GM12891 (cell line): ENCODE measurements around the gene PCNT.

ENCODE experiments used
- DNase-seq: peaks from one replicate; pipeline ENCODE4 v3.0.0; 2011; ENCODE audit warnings: low spot score; ENCODE audit not compliant: insufficient read length
- FAIRE-seq: peaks from 2 replicates; lab custom pipeline; 2011; peaks lifted over from hg19 to GRCh38; lab: Jason Lieb, UNC
- PAX5 ChIP-seq: IDR thresholded peaks from 2 replicates; pipeline ENCODE4 v1.6.1; 2011; ENCODE audit warnings: low read length, moderate library complexity, mild to moderate bottlenecking; ENCODE audit not compliant: insufficient read depth, severe bottlenecking
- POLR2A ChIP-seq: IDR thresholded peaks from 2 replicates; pipeline ENCODE4 v1.6.1; 2011; ENCODE audit warnings: low read depth, low read length, control low read depth
- POLR2AphosphoS5 ChIP-seq: IDR thresholded peaks from 2 replicates; pipeline ENCODE4 v1.6.1; 2011; ENCODE audit warnings: low read depth, low read length, control low read depth
- POU2F2 ChIP-seq: IDR thresholded peaks from 2 replicates; pipeline ENCODE4 v1.6.1; 2011; ENCODE audit warnings: low read depth, mild to moderate bottlenecking, control low read depth, low read length, moderate library complexity
- SPI1 ChIP-seq: IDR thresholded peaks from 2 replicates; pipeline ENCODE4 v1.6.1; 2011; ENCODE audit warnings: low read depth, low read length, control low read depth
- TAF1 ChIP-seq: IDR thresholded peaks from 2 replicates; pipeline ENCODE4 v1.6.1; 2011; ENCODE audit warnings: low read depth, low read length, control low read depth

The PCNT gene

DNA sequence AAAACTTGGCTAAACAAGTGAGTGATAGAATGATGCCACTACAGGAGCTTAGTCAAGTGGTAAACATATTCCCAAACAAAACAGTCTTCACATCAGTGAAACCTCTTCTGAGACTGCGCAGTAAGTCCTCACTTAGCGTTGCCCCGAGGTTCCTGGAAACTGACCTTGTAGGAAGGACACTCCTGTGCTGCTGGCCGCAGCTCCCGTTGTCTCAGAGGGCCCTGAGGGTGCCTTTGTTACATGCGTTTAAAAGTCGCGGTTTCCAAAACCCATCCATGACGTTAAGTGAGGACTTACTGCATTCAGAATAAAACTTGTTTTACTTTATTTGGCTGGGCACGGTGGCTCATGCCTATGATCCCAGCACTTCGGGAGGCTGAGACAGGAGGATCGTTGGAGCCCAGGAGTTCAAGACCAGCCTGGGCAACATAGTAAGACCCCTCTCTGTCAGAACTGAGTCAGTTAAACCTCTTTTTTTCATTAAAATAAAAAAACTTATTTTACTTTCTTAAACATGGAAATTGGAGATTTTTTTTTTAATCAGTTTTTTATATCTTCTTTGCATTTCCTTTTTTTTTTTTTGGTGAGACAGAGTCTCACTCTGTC is 98.8 kb downstream of the PCNT start:
- FAIRE-seq (no peak), DNase-seq (no peak)

DNA sequence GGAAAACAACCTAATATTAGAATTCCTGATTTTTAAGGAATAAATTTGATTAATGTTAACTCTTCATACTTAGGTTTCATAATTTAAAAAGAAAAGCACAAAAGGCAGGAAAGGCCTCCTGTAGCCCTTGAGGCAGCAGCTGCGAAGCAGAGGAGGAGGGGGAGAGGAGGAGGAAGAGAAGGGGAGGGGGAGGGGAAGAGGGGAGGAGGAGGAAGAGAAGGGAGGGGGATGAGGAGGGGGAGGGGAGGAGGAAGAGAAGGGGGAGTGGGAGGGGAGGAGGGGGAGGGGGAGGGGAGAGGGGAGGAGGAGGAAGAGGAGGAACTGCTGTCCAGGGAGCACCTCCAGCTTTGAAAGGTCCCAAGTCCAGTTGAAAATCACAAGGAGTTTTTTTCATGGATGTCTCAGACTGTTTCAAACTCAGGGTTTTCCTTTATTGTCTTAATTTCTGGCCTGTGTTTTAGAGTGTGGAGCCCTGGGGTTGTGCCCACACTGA is 99.6 kb downstream of the PCNT start:
- DNase-seq (no peak), FAIRE-seq (no peak)
- TF ChIP-seq PAX5 (no peak), POLR2A (no peak), POLR2AphosphoS5 (no peak), POU2F2 (no peak), SPI1 (no peak), TAF1 (no peak)

More for the DNA sequence above, 98.8 kb downstream of the PCNT start:
- TF ChIP-seq POU2F2 (no peak), POLR2A (no peak), SPI1 (no peak), TAF1 (no peak), PAX5 (no peak), POLR2AphosphoS5 (no peak)

DNA sequence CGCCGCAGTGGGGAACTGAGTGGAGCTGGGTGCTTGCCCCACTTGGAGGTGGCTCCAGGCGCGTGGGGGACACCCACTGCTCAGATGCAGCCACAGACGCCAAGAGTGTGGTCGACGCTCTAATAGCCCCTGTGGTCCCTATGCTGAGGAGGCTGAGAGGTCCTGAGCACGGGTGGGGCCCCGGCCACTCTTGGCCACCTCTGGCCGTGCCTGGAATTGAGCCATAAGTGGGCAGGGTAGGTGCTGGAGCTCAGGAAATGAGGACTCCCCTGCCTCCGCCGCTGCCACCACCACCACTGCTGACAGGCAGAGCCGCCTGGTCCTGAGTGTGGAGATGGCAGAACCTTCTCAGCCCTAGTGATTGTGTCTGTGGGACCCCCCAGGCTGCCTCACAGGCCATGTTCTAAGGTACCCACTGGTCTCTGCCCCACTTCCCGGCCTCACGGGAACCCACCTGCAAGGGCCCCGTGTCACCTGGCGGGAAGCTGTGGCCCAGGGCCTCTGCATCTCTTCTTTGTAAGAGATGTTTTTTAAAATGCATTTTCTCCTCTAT is 100.2 kb downstream of the PCNT start:
- no peak for DNase-seq
- TF ChIP-seq POLR2AphosphoS5 (no peak), PAX5 (no peak), TAF1 (no peak), SPI1 (no peak), POU2F2 (no peak), POLR2A (no peak)

DNA sequence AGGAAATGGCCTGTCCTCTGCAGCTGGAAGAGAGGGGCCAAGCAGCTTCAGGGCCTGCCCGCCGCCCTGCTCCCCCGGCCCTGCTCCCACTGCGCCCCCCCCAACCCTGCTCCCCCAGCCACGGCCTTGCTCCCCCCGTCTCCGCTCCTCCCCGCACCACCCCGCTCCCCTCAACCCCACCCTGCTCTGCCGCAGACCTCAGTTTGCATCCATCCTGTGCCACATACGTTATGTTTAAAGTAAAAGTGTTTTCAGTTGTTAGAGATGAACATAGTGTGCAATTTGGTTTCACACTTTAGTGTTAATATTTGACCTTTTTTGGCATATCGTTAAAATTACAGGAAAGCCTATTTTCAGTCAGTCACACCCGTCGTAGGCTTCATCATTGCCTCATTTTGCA is 100.7 kb downstream of the PCNT start:
- no peak for TF ChIP-seq TAF1
- no peak for TF ChIP-seq POLR2A
- TF ChIP-seq POLR2AphosphoS5, result no peak
- no peak for TF ChIP-seq SPI1
- no peak for TF ChIP-seq POU2F2
- no peak for TF ChIP-seq PAX5
- DNase-seq (no peak), FAIRE-seq (no peak)

More for the DNA sequence above, 100.2 kb downstream of the PCNT start:
- FAIRE-seq, result no peak

DNA sequence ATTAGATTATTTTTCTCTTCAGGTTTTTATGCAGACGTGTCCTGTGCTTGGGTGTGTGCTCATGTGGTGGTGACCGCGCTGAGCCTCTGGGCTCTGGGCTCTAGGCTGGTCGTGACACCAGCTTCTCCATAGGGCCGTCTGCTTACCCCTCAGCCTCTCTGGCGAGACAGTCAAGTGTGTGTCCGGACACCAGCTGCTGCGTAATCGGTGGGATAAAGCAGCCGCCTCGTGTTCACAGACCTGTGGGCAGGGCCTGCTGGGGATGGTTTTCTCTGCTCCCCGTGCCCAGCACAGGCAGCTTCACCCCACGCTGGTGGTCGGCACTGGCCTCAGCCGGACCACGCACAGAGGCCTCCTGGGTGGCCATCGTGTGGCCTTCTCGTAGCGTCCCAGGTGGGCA is 101.1 kb downstream of the PCNT start:
- TF ChIP-seq TAF1 (no peak), PAX5 (no peak)
- FAIRE-seq (no peak), DNase-seq (no peak)

DNA sequence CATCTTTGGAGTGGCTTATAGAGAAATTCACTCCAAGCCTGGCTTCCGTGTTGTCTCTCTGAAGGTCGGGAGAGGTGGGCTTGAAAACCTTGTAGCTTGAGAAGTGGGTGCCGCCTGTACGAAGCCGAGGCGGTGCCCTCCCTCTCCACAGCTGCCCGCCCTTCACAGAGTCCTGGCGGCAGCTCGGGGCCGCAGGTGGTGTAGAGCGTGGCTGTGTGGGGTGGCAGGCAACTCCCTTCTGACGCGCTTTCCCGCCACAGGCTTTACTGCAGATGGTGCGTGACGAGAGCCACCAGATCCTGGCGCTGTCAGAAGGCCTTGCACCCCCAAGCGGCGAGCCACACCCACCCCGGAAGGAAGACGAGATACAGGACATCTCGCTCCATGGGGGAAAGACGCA is 101.6 kb downstream of the PCNT start:
- no peak for TF ChIP-seq TAF1
- no peak for TF ChIP-seq POLR2AphosphoS5
- no peak for TF ChIP-seq POU2F2
- no peak for TF ChIP-seq SPI1
- TF ChIP-seq POLR2A, result no peak
- TF ChIP-seq PAX5, result no peak
- FAIRE-seq, result no peak
- DNase-seq, result no peak

DNA sequence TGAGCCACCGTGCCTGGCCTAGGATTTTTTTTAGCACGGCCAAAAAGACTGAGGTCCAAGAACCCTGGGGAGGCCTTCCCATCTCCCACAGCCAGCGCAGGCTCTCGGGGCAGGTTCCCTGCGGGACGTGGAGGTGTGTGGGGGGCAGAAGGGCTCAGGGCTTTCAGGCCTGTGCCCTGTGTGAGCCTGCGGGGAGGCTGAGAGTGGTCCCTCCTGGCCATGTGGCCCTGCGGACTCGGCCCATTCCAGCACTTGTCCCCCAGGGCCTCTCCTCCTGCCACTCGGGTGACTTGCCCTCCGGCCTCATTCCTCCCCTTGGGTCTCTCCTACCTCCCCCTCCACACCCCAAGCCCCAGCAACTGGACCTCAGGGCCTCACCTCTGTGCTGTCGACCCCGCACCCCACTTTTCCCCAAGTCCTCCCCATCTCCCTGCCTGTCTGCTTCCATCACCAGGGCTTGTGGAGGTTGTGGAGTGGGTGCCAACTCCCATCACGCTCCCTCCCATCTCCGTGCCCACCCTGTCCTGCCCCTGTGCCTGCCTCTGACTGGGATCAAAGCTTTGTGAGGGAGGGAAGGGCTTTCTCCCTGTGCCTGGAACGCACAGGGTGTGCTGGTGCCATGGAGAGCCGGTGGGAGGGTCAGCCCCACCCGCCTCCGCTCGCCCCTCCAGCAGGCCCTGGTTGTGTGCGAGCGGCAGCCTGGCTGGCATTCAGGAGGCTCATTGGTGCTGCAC is 102.5 kb downstream of the PCNT start:
- DNase-seq, result no peak
- TF ChIP-seq POU2F2 (no peak), POLR2AphosphoS5 (no peak), POLR2A (no peak), SPI1 (no peak), TAF1 (no peak), PAX5 (no peak)
- no peak for FAIRE-seq

DNA sequence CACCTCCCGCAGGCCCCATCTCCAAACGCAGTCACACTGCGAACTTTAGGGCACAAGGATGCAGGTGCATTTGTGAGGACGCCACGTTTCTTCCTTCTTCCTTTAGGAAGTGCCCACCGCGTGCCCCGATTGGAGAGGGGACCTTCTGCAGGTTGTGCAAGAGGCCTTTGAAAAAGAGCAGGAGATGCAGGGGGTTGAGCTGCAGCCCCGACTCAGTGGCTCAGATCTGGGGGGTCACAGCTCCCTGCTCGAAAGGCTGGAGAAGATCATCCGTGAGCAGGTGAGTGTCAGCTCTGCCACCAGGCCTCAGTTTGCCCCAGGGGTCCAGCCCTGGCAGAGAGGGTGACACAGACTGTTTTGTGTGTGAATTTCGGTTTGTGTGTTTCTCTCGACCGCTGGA is 103.6 kb downstream of the PCNT start:
- TF ChIP-seq SPI1 (no peak), PAX5 (no peak), POLR2A (no peak), TAF1 (no peak), POLR2AphosphoS5 (no peak), POU2F2 (no peak)
- FAIRE-seq (no peak), DNase-seq (no peak)

DNA sequence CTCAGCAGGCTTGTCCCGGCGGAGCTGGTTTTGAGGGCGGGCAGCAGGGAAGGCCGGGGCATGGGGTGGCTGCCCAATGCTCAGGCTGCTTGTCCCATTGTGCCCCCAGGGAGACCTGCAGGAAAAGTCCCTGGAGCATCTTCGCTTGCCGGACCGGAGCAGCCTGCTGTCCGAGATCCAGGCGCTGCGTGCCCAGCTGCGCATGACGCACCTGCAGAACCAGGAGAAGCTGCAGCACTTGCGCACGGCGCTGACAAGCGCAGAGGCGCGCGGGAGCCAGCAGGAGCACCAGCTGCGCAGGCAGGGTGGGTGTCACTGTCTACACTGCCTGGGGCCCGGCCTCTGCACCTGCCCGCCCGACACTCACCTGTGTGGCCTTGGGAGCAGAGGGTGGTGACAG is 104.3 kb downstream of the PCNT start:
- no peak for FAIRE-seq

More for the DNA sequence above, 104.3 kb downstream of the PCNT start:
- TF ChIP-seq POLR2AphosphoS5, result no peak
- no peak for TF ChIP-seq POU2F2
- TF ChIP-seq PAX5, result no peak
- TF ChIP-seq TAF1, result no peak
- no peak for TF ChIP-seq SPI1
- TF ChIP-seq POLR2A, result no peak
- DNase-seq, result no peak
